H1 (cell line): Measurements from ENCODE around the gene BYSL. TPM values are rescaled to one million over a fixed set of nuclear protein-coding genes. Genes with fewer than 3 reads are reported as not detected.

Experiments
- CTCF ChIA-PET: fragments of 300-600 bp; sonication (Branson Sonifier 250); formaldehyde crosslinking; loops from one replicate; lab custom pipeline; 2021; ENCODE audit not compliant: partially characterized antibody; lab: Charles Lee
- POLR2A ChIA-PET: fragments of 300-600 bp; sonication (Branson Sonifier 250); formaldehyde crosslinking; loops from one replicate; lab custom pipeline; 2021; ENCODE audit warnings: inconsistent platforms; ENCODE audit not compliant: partially characterized antibody; lab: Charles Lee
- DNase-seq, 2 experiments: peaks; one replicate each; pipeline versions ENCODE4 v3.0.0 to v3.0.0-alpha.2; 2010 to 2022; ENCODE audit warnings: low spot score in 2 of 2, low read depth in 1 of 2, mixed read lengths in 1 of 2
- FAIRE-seq: peaks from 2 replicates; lab custom pipeline; 2011; peaks lifted over from hg19 to GRCh38; lab: Jason Lieb, UNC
- H2AFZ ChIP-seq: 2 replicates; pipeline ENCODE4 v1.8.1; 2012; ENCODE audit warnings: low read length, inconsistent platforms
- H2AK5ac ChIP-seq: 2 replicates; pipeline ENCODE4 v1.6.1; 2013; ENCODE audit warnings: low read depth, low read length
- H2BK120ac ChIP-seq: replicated peaks from 2 replicates; pipeline ENCODE3; 2013; ENCODE audit warnings: low read depth, low read length, inconsistent platforms
- H2BK12ac ChIP-seq: 2 replicates; pipeline ENCODE4 v1.6.1; 2013; ENCODE audit warnings: low read depth, low read length
- H2BK15ac ChIP-seq: 2 replicates; pipeline ENCODE4 v1.6.1; 2013; ENCODE audit warnings: low read length
- H2BK20ac ChIP-seq: 2 replicates; pipeline ENCODE4 v1.6.1; 2013; ENCODE audit warnings: low read length
- H2BK5ac ChIP-seq: 2 replicates; pipeline ENCODE4 v1.6.1; 2013; ENCODE audit warnings: low read depth, low read length
- H3K14ac ChIP-seq: 2 replicates; pipeline ENCODE4 v1.6.1; 2013; ENCODE audit warnings: inconsistent platforms; ENCODE audit not compliant: insufficient read length
- H3K18ac ChIP-seq: 2 replicates; pipeline ENCODE4 v1.6.1; 2013; ENCODE audit warnings: low read length; ENCODE audit errors: extremely low read depth
- H3K23ac ChIP-seq: 2 replicates; pipeline ENCODE4 v1.6.1; 2013; ENCODE audit warnings: inconsistent platforms; ENCODE audit not compliant: insufficient read length
- H3K23me2 ChIP-seq: 2 replicates; pipeline ENCODE4 v1.6.1; 2013; ENCODE audit warnings: low read depth, low read length
- H3K27ac ChIP-seq: 2 replicates; pipeline ENCODE4 v1.6.1; 2011; ENCODE audit warnings: low read depth, low read length, inconsistent platforms
- H3K27me3 ChIP-seq, 4 experiments: replicated peaks in 1 of 4; 1 replicate in 1 of 4; 2 replicates in 3 of 4; pipeline versions ENCODE4 v1.6.1 to v1.8.1; 2011 to 2013; ENCODE audit warnings: low read length in 3 of 4, mild to moderate bottlenecking in 3 of 4, inconsistent platforms in 2 of 4, mixed read lengths in 2 of 4, moderate library complexity in 1 of 4; ENCODE audit not compliant: control insufficient read depth in 3 of 4, insufficient read depth in 3 of 4; ENCODE audit errors: extremely low read depth in 1 of 4
- H3K36me3 ChIP-seq, 4 experiments: 2 replicates each; pipeline versions ENCODE4 v1.6.1 to v1.8.1; 2011 to 2013; ENCODE audit warnings: mild to moderate bottlenecking in 4 of 4, low read length in 3 of 4, moderate library complexity in 2 of 4, control low read depth in 1 of 4, inconsistent platforms in 1 of 4; ENCODE audit not compliant: insufficient read depth in 4 of 4, control insufficient read depth in 2 of 4
- H3K4ac ChIP-seq: replicated peaks from 2 replicates; pipeline ENCODE3; 2013; ENCODE audit warnings: low read length, low read depth, mixed read lengths, inconsistent platforms; ENCODE audit not compliant: insufficient read length
- H3K4me1 ChIP-seq, 4 experiments: replicated peaks in 1 of 4; 1 replicate in 1 of 4; 2 replicates in 3 of 4; pipeline versions ENCODE4 v1.6.1 to v1.8.1; 2011 to 2013; ENCODE audit warnings: low read length in 3 of 4, inconsistent platforms in 2 of 4, mixed read lengths in 1 of 4; ENCODE audit not compliant: insufficient read depth in 4 of 4, control insufficient read depth in 3 of 4
- H3K4me2 ChIP-seq, 2 experiments: 2 replicates each; pipeline versions ENCODE4 v1.6.1 to v1.8.1; 2011 to 2013; ENCODE audit warnings: low read depth in 2 of 2, low read length in 2 of 2, control low read depth in 1 of 2, inconsistent platforms in 1 of 2, mild to moderate bottlenecking in 1 of 2; ENCODE audit not compliant: insufficient read depth in 1 of 2
- H3K4me3 ChIP-seq, 4 experiments: fragments of 200-600, 300-600 bp in 1 of 4; sonication (generic), shearing (Covaris generic), sonication (Bioruptor Twin) in 1 of 4; 2 replicates each; pipeline versions ENCODE4 v1.5.1 to v1.8.1; 2011 to 2016; ENCODE audit warnings: low read length in 4 of 4, low read depth in 3 of 4, control low read depth in 2 of 4, inconsistent platforms in 2 of 4, mild to moderate bottlenecking in 2 of 4, mixed read lengths in 1 of 4, moderate library complexity in 1 of 4; ENCODE audit not compliant: insufficient read depth in 2 of 4; ENCODE audit errors: extremely low read depth in 1 of 4
- H3K56ac ChIP-seq: replicated peaks from 2 replicates; pipeline ENCODE3; 2013; ENCODE audit warnings: low read depth, mild to moderate bottlenecking, mixed read lengths, low read length, inconsistent platforms; ENCODE audit not compliant: insufficient read length
- H3K79me1 ChIP-seq: 2 replicates; pipeline ENCODE4 v1.6.1; 2013; ENCODE audit warnings: low read depth, low read length, control low read depth
- H3K79me2 ChIP-seq, 2 experiments: 2 replicates each; pipeline versions ENCODE4 v1.6.1 to v1.8.1; 2012 to 2013; ENCODE audit warnings: low read length in 2 of 2, mild to moderate bottlenecking in 2 of 2, inconsistent platforms in 1 of 2; ENCODE audit not compliant: insufficient read depth in 2 of 2, control insufficient read depth in 1 of 2
- H3K9ac ChIP-seq, 4 experiments: replicated peaks in 1 of 4; 1 replicate in 1 of 4; 2 replicates in 3 of 4; pipeline versions ENCODE4 v1.6.1 to v1.8.1; 2011 to 2013; ENCODE audit warnings: low read depth in 3 of 4, low read length in 3 of 4, control low read depth in 2 of 4, mild to moderate bottlenecking in 2 of 4, moderate library complexity in 2 of 4, inconsistent platforms in 1 of 4; ENCODE audit errors: extremely low read depth in 1 of 4
- H3K9me3 ChIP-seq, 2 experiments: 2 replicates each; pipeline versions ENCODE4 v1.6.1 to v1.8.1; 2012 to 2013; ENCODE audit warnings: mild to moderate bottlenecking in 2 of 2, moderate library complexity in 2 of 2, control low read depth in 1 of 2, inconsistent platforms in 1 of 2, low read depth in 1 of 2, low read length in 1 of 2, mixed read lengths in 1 of 2; ENCODE audit not compliant: insufficient read depth in 2 of 2
- H4K20me1 ChIP-seq, 2 experiments: replicated peaks in 1 of 2; 2 replicates each; pipeline versions ENCODE3 to v1.8.1; 2011 to 2013; ENCODE audit warnings: inconsistent platforms in 2 of 2, low read length in 2 of 2, mild to moderate bottlenecking in 1 of 2; ENCODE audit not compliant: insufficient read depth in 2 of 2, control insufficient read depth in 1 of 2
- H4K5ac ChIP-seq: 2 replicates; pipeline ENCODE4 v1.6.1; 2013; ENCODE audit warnings: low read length, low read depth, mixed read lengths, inconsistent platforms; ENCODE audit not compliant: insufficient read length
- H4K8ac ChIP-seq: 2 replicates; pipeline ENCODE4 v1.8.0; 2013; ENCODE audit warnings: mild to moderate bottlenecking, moderate library complexity, low read length, inconsistent platforms; ENCODE audit not compliant: insufficient read depth; ENCODE audit errors: extremely low read depth
- H4K91ac ChIP-seq: replicated peaks from 2 replicates; pipeline ENCODE3; 2013; ENCODE audit warnings: low read length, mixed read lengths, inconsistent platforms; ENCODE audit not compliant: insufficient read length
- ASH2L ChIP-seq: fragments of 200-600, 300-600 bp; sonication (generic); IDR thresholded peaks from one replicate; pipeline ENCODE4 v1.7.1; 2017; ENCODE audit warnings: low read length
- CBX8 ChIP-seq: fragments of 300-800, 300-1000 bp; sonication (generic); IDR thresholded peaks from 2 replicates; pipeline ENCODE4 v1.7.1; 2016; ENCODE audit warnings: low read depth, low read length, borderline replicate concordance
- JUND ChIP-seq: IDR thresholded peaks from 2 replicates; pipeline ENCODE4 v1.6.1; 2011; ENCODE audit warnings: mild to moderate bottlenecking, improper control_type of control experiment, low read length
- RNF2 ChIP-seq: fragments of 200-900, 300-1000 bp; sonication (generic); IDR thresholded peaks from 2 replicates; pipeline ENCODE4 v1.7.1; 2016; ENCODE audit warnings: borderline replicate concordance, low read depth, mild to moderate bottlenecking, antibody characterized with exemption, low read length; ENCODE audit not compliant: poor library complexity, severe bottlenecking; ENCODE audit errors: missing control alignments
- SP2 ChIP-seq: IDR thresholded peaks from 2 replicates; pipeline ENCODE4 v1.6.1; 2012; ENCODE audit warnings: mild to moderate bottlenecking, low read length, inconsistent platforms
- TAF1 ChIP-seq: IDR thresholded peaks from 2 replicates; pipeline ENCODE4 v1.6.1; 2011; ENCODE audit warnings: mild to moderate bottlenecking, low read depth, low read length
- TCF12 ChIP-seq: IDR thresholded peaks from 2 replicates; pipeline ENCODE4 v1.6.1; 2011; ENCODE audit warnings: low read depth, mild to moderate bottlenecking, low read length
- YY1 ChIP-seq: IDR thresholded peaks from 2 replicates; pipeline ENCODE4 v1.6.1; 2011; ENCODE audit warnings: low read depth, mild to moderate bottlenecking, low read length
- WGBS, 2 experiments: shearing (Covaris generic) in 1 of 2; methylation state at CpG; one replicate each; pipeline versions ENCODE4 v1.1.6 to v1.1.7; 2013 to 2015; ENCODE audit warnings: low lambda C conversion rate in 2 of 2, mixed read lengths in 2 of 2, inconsistent platforms in 1 of 2, low coverage in 1 of 2, missing lambda C conversion rate in 1 of 2; ENCODE audit not compliant: insufficient replicate concordance in 2 of 2, insufficient coverage in 1 of 2, insufficient read length in 1 of 2; ENCODE audit errors: extremely low coverage in 1 of 2, missing lambda C conversion rate in 1 of 2; 5-methylcytosine and 5-hydroxymethylcytosine counted together
- polyA plus RNA-seq, 7 experiments: library from polyadenylated mRNA; depleted of rRNA in 3 of 7; stranded (reverse) in 5 of 7; unstranded in 2 of 7; fragments of >200 nt in 5 of 7; fragments of 200-250 nt in 2 of 7; gene quantifications; 1 replicate in 5 of 7; 2 replicates in 1 of 7; 4 replicates in 1 of 7; pipeline versions ENCODE4 v1.2.1 to v1.2.3, GENCODE V29; 2011 to 2013; ENCODE audit warnings: missing spikeins in 2 of 7, mixed read lengths in 2 of 7
- total RNA-seq: library from RNA; stranded (reverse); fragmentation: NEBNext Ultra II Directional; extraction: Animal tissue kit (Norgen Biotek cat#: 25700); gene quantifications from 2 replicates; pipeline ENCODE4 v1.2.1, GENCODE V29; 2021

The BYSL gene
- total and polyA plus RNA-seq, 2 of the 8 experiments (the other 6 are each of a cell fraction or from before 2014, with no cell fraction given), result 37.3 to 49.2 TPM

GRCh38 chr6:41914343-41914742 lies 7.0 kb upstream of the BYSL start:
- Histone ChIP-seq H2AFZ (no peak overlapping the region), H3K18ac (no peak overlapping the region), H2BK15ac (no peak overlapping the region), H3K4me3 (no peak overlapping the region), H4K5ac (no peak overlapping the region), H3K56ac (no peak overlapping the region), H3K79me2 (peaks cover 0 to 15% of the 10 kb centered on the region in 2 experiments; a peak in 2 of 4 replicates), H2BK5ac (no peak overlapping the region), H3K23ac (no peak overlapping the region), H3K4me1 (no peaks in the 10 kb centered on the region), H3K27ac (no peak overlapping the region), H3K9me3 (no peaks in the 10 kb centered on the region), H2BK12ac (no peak overlapping the region), H4K20me1 (peaks cover 0 to 3% of the 10 kb centered on the region in 2 experiments), H3K36me3 (peaks cover 2 to 15% (median 13%) of the 10 kb centered on the region in 4 experiments; a peak in 7 of 8 replicates), H2BK20ac (no peak overlapping the region), H2BK120ac (no peak overlapping the region), H4K8ac (no peak overlapping the region), H3K79me1 (peaks cover 7% of the 10 kb centered on the region), H4K91ac (no peak overlapping the region), H3K4ac (no peak overlapping the region), H3K9ac (no peak overlapping the region), H3K23me2 (no peaks in the 10 kb centered on the region), H2AK5ac (no peak overlapping the region), H3K14ac (no peak overlapping the region), H3K4me2 (no peak overlapping the region), H3K27me3 (no peaks in the 10 kb centered on the region)
- FAIRE-seq, result no peak
- no peak for DNase-seq
- 93% methylated on average over 2 of the region's 2 CpGs; no CpG with 5 or more reads in 1 of the 2 experiments for WGBS, 2 experiments
- TF ChIP-seq TCF12 (no peak), SP2 (no peak), TAF1 (no peak), RNF2 (no peak), CBX8 (no peak), JUND (no peak), YY1 (no peak), ASH2L (no peak)
- POLR2A ChIA-PET, result interaction anchor here (1.3 kb wide), 1 partner anchor 126 kb away, joined by 3 read pairs; no protein-coding TSS in a partner anchor
- CTCF ChIA-PET, result interaction anchor here (1.1 kb wide), 1 partner anchor 129 kb away, joined by 3 read pairs; no protein-coding TSS in a partner anchor
